Measurements from ENCODE around the gene KYNU. TPM values are rescaled to one million over a fixed set of nuclear protein-coding genes. Genes with fewer than 3 reads are reported as not detected.
"Not testable (repeated sequence)": the region's sequence is repeated elsewhere in the genome, so short reads cannot be mapped to it uniquely, and the experiment has no call there.

KYNU gene
- total RNA-seq, 2 experiments from 2014 or later = not detected

DNA sequence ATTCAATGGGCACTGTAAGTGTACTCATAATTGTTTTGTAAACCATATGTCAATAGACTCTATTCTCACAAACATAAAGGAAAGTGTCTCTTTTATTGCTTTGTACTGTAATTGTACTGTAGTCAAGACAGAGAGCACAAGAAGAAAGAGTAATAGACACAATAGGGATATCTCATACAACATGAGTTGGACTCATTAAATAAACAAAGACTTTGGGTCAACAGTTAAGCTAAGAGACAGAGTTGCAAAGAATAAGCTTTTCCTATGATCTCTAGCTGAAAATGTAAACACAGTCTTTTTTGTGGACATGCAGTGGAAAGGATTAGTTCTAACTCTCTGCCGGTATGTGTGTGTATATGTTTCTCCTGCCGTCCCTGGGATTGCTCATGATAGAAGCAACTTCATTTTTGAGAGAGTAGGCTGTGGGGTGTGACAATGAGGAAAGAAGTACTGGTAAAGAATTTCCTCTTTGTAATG is 13.9 kb upstream of the KYNU start:
- DNase-seq = no peak
- H3K27me3 Mint-ChIP-seq = no peaks in the 10 kb centered on the region
- no peaks in the 10 kb centered on the region for H3K4me1 Mint-ChIP-seq
- H3K36me3 Mint-ChIP-seq (ENCODE audit: low read depth) = no peaks in the 10 kb centered on the region
- no peaks in the 10 kb centered on the region for H3K9me3 Mint-ChIP-seq
- ChIA-PET CTCF (no interaction called here), POLR2A (no interaction called here)
- H3K27ac Mint-ChIP-seq = no peak overlapping the region
- H3K4me3 Mint-ChIP-seq = no peak overlapping the region

DNA sequence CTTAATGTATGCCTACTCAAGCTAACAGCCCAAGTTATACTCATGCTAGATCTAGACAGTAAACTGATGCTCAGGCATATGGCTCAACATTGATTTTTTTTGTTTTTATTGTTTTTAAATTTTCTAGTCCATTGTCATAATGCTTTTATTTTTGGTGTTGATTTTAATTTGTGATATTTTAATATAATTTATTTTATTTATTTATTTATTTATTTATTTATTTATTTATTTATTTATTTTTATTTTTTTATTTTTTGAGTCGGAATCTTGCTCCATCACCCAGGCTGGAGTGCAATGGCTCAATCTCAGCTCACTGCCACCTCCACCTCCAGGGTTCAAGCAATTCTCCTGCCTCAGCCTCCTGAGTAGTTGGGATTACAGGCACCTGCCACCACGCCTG is 12.9 kb upstream of the KYNU start:
- CTCF ChIA-PET; H3K4me3 Mint-ChIP-seq; H3K27ac Mint-ChIP-seq; H3K36me3 Mint-ChIP-seq (ENCODE audit: low read depth); H3K9me3 Mint-ChIP-seq; H3K27me3 Mint-ChIP-seq; H3K4me1 Mint-ChIP-seq; DNase-seq; POLR2A ChIA-PET: not testable (repeated sequence)

DNA sequence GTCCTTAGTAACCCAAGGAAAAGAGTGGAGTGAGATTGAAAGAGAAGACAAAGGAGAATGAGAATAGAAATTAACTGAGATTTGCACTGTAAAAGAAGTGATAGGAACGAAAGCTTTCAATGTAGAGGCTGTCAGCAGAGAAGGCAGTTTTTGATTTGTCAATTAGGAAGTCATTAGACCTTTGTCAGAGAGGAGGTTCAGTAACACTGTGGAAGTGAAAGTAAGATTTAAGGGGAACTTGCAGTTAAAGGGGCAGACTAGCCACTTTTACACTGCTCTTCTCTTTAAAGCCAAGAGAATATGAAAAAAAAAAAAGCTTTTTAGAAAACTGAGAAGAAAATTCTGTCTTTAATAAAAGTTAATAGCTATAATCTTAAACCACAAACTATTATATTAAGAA is 11.5 kb upstream of the KYNU start:
- CTCF ChIA-PET = no interaction called here
- no peaks in the 10 kb centered on the region for H3K27me3 Mint-ChIP-seq
- no peaks in the 10 kb centered on the region for H3K4me1 Mint-ChIP-seq
- DNase-seq = no peak
- no peaks in the 10 kb centered on the region for H3K36me3 Mint-ChIP-seq (ENCODE audit: low read depth)
- no peak overlapping the region for H3K4me3 Mint-ChIP-seq
- H3K27ac Mint-ChIP-seq = no peak overlapping the region
- H3K9me3 Mint-ChIP-seq = no peaks in the 10 kb centered on the region
- POLR2A ChIA-PET = no interaction called here

DNA sequence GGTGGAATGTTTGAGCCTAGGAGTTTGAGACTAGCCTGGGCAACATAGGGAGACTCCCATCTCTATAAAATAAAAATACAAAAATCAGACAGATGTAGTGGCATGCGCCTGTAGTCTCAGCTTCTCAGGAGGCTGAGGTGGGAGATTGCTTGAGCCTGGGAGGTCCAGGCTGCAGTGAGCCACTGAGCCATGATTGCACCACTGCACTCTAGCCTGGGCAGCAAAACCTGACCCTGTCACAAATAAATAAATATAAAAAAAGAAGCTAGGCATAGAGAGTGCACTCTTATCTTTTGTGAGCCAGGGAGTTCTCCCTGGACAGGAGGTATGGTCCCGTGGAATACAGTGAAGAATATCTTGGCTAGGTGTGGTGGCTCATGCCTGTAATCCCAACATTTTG is 11.0 kb upstream of the KYNU start:
- no peak overlapping the region for H3K27ac Mint-ChIP-seq
- no peaks in the 10 kb centered on the region for H3K36me3 Mint-ChIP-seq (ENCODE audit: low read depth)
- DNase-seq = no peak
- ChIA-PET CTCF (no interaction called here), POLR2A (no interaction called here)
- H3K4me1 Mint-ChIP-seq = no peaks in the 10 kb centered on the region
- no peaks in the 10 kb centered on the region for H3K27me3 Mint-ChIP-seq
- no peak overlapping the region for H3K4me3 Mint-ChIP-seq
- H3K9me3 Mint-ChIP-seq = no peaks in the 10 kb centered on the region

DNA sequence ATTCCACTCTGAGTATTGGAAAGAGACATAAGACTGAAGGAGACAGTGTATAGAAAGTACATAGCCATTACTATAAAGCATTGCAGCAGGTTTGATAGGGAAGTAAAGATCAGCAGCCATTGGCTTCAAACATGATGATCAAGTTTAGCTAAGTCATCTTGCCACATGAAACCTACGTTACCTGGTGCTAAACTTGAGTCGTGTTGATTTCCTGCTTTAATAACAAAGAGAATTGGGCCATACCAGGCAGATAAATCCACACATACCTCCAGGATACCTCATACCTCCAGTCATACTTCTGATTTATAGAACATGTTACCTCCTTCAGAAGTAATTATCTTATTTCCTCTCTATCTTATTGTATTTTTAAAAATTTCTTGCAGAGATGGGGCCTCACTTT is 10.3 kb upstream of the KYNU start:
- POLR2A ChIA-PET = no interaction called here
- Mint-ChIP-seq H3K4me1 (no peaks in the 10 kb centered on the region), H3K27me3 (no peaks in the 10 kb centered on the region), H3K36me3 (ENCODE audit: low read depth) (no peaks in the 10 kb centered on the region), H3K9me3 (no peaks in the 10 kb centered on the region), H3K27ac (no peak overlapping the region), H3K4me3 (no peak overlapping the region)
- no peak for DNase-seq
- CTCF ChIA-PET = no interaction called here

DNA sequence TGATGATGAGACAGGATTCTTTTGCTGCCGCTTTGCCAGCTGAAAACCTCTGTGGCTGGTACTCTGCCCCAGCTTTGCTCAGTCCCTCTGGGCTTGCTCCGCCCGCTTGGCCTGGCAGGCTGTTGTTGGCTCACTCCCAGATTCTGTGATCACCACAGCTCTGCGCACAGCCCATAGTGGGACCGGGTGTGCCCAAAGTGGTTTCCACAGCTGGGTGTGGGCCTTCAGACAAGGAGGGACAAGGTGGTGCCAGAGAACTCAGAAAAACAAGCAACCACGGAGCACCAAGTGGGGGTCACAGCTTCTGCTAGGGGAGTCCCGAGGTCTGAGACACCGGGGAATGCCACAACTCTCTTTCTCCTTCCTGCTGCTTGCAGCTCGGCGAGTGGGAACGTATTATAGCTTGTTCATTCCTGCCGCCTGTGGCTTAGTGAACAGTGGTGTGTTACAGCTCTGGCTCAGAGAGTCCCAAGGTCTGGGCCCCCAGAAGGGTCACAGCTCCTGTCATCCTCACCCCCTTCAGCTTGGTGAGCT is 9.2 kb upstream of the KYNU start:
- H3K4me1 Mint-ChIP-seq = no peaks in the 10 kb centered on the region
- no peak for DNase-seq
- no peaks in the 10 kb centered on the region for H3K9me3 Mint-ChIP-seq
- ChIA-PET CTCF (no interaction called here), POLR2A (no interaction called here)
- H3K27me3 Mint-ChIP-seq = no peaks in the 10 kb centered on the region
- no peaks in the 10 kb centered on the region for H3K36me3 Mint-ChIP-seq (ENCODE audit: low read depth)
- H3K4me3 Mint-ChIP-seq = no peak overlapping the region
- no peak overlapping the region for H3K27ac Mint-ChIP-seq

DNA sequence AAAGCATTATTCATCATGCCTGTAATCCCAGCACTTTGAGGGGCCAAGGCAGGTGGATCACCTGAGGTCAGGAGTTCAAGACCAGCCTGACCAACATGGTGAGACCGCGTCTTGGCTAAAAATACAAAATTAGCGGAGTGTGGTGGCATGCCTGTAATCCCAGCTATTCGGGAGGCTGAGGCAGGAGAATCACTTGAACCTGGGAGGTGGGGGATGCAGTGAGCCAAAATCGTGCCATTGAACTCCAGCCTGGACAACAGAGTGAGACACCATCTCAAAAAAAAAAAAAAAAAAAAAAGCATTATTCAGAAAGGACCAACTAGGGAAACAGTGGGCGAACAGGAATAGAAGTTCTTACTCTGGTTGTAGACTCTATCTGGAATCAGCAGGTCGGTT is 8.4 kb upstream of the KYNU start:
- H3K27ac Mint-ChIP-seq; CTCF ChIA-PET; H3K27me3 Mint-ChIP-seq; POLR2A ChIA-PET; H3K36me3 Mint-ChIP-seq (ENCODE audit: low read depth); H3K4me1 Mint-ChIP-seq; H3K4me3 Mint-ChIP-seq; DNase-seq; H3K9me3 Mint-ChIP-seq: not testable (repeated sequence)

DNA sequence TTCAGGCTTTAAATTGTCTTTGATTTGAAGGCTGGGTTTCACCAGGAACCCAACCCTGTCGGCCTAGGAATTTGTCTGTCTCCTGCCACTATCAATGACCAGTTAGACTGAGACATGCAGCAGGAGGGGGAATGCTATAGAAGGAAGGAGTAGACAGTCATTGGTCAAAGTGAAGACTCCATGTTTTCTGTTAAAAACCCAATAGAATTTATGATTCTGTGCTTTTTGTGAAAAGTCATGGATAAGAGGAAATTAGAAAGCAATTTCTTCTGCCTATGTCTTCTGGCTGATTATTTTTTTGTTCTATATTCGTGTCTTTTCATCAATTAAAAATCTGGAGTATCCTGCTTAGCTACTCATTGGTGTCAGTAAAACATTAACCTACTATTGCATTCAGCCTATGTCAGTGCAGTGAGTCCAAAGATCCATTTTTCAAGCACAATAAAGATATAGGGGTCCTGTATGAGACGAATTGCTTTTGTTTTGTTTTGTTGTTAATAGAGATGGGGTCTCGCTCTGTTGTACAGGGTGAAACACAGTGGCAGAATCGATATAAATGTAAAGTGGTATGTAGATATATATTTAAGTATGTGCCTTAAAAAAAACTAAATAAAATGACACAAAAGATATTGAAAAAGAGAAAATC is 7.9 kb upstream of the KYNU start:
- Mint-ChIP-seq H3K36me3 (ENCODE audit: low read depth) (no peaks in the 10 kb centered on the region), H3K9me3 (no peaks in the 10 kb centered on the region), H3K4me3 (no peak overlapping the region), H3K27me3 (no peaks in the 10 kb centered on the region), H3K27ac (no peak overlapping the region), H3K4me1 (no peaks in the 10 kb centered on the region)
- no peak for DNase-seq
- ChIA-PET CTCF (no interaction called here), POLR2A (no interaction called here)

DNA sequence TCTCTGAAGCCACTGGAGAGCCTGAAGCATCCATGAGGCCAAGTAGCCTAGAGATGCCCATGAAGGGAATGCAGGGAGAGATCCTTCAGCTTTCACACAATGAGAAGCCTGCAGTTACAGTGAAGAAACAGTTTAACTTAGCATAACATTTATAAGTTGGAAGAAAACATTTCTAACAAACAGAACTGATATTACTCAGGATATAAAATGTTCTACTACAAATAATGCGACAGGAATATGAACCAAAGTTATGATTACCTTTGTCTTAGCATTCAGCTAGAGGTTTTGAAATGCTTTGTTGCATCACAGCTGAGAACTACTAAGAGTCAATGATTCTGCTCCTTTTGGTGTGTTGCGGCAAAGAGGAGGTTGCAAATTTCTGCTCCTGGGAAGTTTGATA is 6.9 kb upstream of the KYNU start:
- Mint-ChIP-seq H3K9me3 (no peaks in the 10 kb centered on the region), H3K4me3 (no peak overlapping the region), H3K27me3 (no peaks in the 10 kb centered on the region), H3K4me1 (no peaks in the 10 kb centered on the region), H3K27ac (no peak overlapping the region), H3K36me3 (ENCODE audit: low read depth) (no peaks in the 10 kb centered on the region)
- CTCF ChIA-PET = no interaction called here
- POLR2A ChIA-PET = no interaction called here
- DNase-seq = no peak

DNA sequence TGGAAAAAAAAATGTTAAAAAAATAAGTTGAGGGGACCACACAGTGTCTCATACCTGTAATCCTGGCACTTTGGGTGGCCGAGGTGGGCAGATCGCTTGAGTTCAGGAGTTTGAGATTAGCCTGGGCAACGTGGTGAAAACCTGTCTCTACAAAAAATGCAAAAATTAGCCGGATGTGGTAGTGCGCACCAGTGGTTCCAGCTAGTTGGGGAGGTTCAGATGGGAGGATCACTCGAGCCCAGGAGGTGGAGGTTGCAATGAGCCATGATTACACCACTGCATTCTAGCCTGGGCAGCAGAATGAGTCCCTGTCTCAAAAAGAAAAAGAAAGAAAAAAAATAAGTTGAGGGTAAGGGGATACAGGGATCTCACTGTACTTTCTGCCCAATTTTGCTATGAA is 6.1 kb upstream of the KYNU start:
- Mint-ChIP-seq H3K27me3 (no peaks in the 10 kb centered on the region), H3K27ac (no peak overlapping the region)
- CTCF ChIA-PET = no interaction called here

DNA sequence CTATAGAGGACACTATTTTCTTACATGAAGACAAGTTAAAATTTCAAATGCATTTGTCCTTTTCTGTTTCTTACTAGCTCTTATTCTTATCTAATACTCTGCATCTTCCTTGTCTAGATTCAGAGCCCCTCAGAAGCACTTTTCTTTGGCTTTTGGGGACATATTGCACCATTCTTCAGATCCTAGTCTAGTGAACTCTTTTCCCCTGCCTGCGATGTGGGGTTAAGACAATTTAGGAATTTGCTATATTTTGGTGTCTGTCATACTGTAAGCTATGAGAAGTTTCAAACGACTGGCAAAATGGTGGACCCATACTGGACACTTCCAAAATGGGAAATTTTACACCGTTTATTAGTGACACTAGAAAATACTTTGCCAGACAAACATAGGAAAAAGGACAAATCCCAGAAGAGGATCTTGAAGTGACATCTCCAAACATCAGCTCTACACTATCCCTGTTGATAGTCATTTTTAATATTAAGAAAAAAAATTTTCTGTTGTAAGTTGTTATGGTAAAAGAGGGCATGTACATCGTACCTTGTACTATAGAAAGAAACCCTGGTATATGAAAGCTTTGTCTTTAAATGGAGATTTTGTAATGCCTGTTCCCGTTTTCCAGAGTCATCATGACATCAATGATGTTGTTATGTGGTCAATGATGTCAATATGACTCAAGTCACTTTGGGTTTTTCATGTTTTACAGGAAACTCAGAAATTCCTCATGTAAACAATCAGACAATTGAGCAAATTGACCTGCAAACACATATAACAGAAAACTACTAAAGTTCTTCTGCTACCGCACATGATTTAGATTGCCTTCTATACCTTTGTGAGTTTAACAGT is 4.4 kb upstream of the KYNU start:
- H3K4me3 Mint-ChIP-seq = no peak overlapping the region
- H3K4me1 Mint-ChIP-seq = no peaks in the 10 kb centered on the region
- POLR2A ChIA-PET = no interaction called here
- H3K27me3 Mint-ChIP-seq = no peaks in the 10 kb centered on the region
- no peaks in the 10 kb centered on the region for H3K36me3 Mint-ChIP-seq (ENCODE audit: low read depth)
- CTCF ChIA-PET = no interaction called here
- H3K9me3 Mint-ChIP-seq = no peaks in the 10 kb centered on the region
- H3K27ac Mint-ChIP-seq = no peak overlapping the region
- DNase-seq = no peak

More for the DNA sequence above, 6.1 kb upstream of the KYNU start:
- no peak overlapping the region for H3K4me3 Mint-ChIP-seq
- no peak for DNase-seq
- H3K9me3 Mint-ChIP-seq = no peaks in the 10 kb centered on the region
- POLR2A ChIA-PET = no interaction called here
- no peaks in the 10 kb centered on the region for H3K4me1 Mint-ChIP-seq
- H3K36me3 Mint-ChIP-seq (ENCODE audit: low read depth) = no peaks in the 10 kb centered on the region

DNA sequence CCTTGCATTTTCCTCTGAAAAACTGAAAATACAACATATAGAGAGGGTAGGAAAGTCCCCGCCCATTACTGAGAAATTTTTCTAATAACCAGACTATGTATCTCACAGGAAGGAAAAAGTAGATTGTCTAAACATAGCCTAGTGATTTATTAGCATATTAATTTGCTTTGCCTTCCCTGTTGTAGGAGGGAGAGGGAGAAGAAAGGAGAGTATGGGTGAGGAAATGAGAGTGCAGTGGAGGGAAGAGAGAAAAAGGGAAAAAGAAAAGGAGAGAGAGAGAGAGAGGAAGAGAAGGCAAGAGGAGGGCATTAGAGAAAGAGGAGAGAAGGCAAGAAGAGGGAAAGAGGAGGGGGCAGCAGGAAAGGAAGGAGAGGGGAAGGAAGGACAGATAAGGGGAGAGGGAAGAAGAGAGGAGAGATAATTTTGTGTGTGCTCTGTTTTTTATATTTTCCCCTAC is 3.6 kb upstream of the KYNU start:
- Mint-ChIP-seq H3K36me3 (ENCODE audit: low read depth) (no peaks in the 10 kb centered on the region), H3K4me3 (no peak overlapping the region), H3K4me1 (no peaks in the 10 kb centered on the region), H3K27me3 (no peaks in the 10 kb centered on the region), H3K27ac (no peak overlapping the region), H3K9me3 (no peaks in the 10 kb centered on the region)
- no peak for DNase-seq
- POLR2A ChIA-PET = no interaction called here
- CTCF ChIA-PET = no interaction called here

DNA sequence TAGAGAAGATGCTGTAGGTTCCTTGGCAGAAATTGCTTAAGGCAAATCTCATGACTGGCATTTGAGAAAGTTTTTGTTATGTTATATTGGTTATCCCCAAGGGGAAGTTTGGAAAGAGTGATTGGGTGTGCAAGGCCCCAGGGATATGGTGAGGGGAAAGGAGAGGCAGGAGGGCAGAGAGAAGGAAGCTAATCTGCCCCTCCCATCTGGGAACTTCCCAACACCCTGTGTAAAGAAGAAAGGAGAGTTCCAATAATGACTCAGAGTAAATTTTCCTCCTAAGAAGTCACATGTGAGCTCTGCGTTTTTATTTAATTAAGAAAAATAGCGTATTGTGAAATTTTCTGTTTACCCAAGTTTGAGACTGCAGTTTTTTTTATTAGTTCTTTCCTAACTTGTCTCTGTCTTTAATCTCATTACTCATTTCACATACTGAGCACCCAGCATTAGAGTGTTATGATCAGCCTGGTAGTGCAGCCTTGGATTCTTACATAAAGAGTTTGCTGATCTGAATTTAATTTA is 3.1 kb upstream of the KYNU start:
- POLR2A ChIA-PET = no interaction called here
- no peak overlapping the region for H3K27ac Mint-ChIP-seq
- no peak for DNase-seq

More for the DNA sequence above, 3.1 kb upstream of the KYNU start:
- no peaks in the 10 kb centered on the region for H3K9me3 Mint-ChIP-seq
- H3K4me1 Mint-ChIP-seq = no peaks in the 10 kb centered on the region
- no peaks in the 10 kb centered on the region for H3K36me3 Mint-ChIP-seq (ENCODE audit: low read depth)
- no peaks in the 10 kb centered on the region for H3K27me3 Mint-ChIP-seq
- H3K4me3 Mint-ChIP-seq = no peak overlapping the region
- CTCF ChIA-PET = no interaction called here

Measured in activated CD4-positive, alpha-beta T cell treated with anti-CD3 and anti-CD28 coated beads, Interleukin-2, amount 10 ng/mL, durations not matched to agents 7 days and 5 days (primary cell).